ENCODE measurements around the gene LY6G6D.
"Not testable (repeated sequence)": the region's sequence is repeated elsewhere in the genome, so short reads cannot be mapped to it uniquely, and the experiment has no call there.

Gene LY6G6D

DNA sequence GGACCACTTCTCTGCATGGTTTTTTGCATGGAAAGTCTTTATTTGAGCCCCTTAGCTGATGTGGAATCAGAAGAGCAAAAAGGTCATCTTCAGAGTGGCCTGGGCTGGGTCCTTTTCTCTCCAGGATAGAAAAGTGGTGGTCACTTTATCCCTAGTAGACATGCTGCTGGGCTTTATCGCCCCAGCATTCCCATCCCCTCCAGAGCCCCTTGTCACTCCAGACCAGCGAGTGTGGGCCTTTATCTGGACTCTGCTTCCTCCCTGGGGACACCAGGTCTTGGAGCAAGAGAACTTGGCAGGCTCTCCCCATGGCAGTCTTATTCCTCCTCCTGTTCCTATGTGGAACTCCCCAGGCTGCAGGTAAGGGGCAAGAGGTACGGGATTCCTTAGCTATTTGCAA is 8.5 kb upstream of the LY6G6D start, which contains the start of gene LY6G6F:
Gene LY6G6F (plus strand): TSS at position 268 of the 400 bp plus-strand sequence. CDS start 41 bp downstream, at position 309.
- H3K9me3 ChIP-seq (ENCODE audit: insufficient read depth, low read length) = no peaks in the 10 kb centered on the region
- no peak within 1 kb of the TSS for H2AFZ ChIP-seq (ENCODE audit: low read depth, low read length)
- H3K79me2 ChIP-seq (ENCODE audit: low read length) = peaks cover 14% of the 10 kb centered on the region
- H3K36me3 ChIP-seq (replicated peaks; ENCODE audit: low read depth, low read length) = no peaks in the 10 kb centered on the region
- H4K20me1 ChIP-seq (ENCODE audit: insufficient read depth, low read length) = no peaks in the 10 kb centered on the region
- H3K4me1 ChIP-seq (ENCODE audit: low read length) = peaks cover 17% of the 10 kb centered on the region
- no peak within 1 kb of the TSS for H3K27ac ChIP-seq (ENCODE audit: low read length)
- H3K4me3 ChIP-seq (ENCODE audit: low read length) = no peak within 1 kb of the TSS
- H3K27me3 ChIP-seq (ENCODE audit: low read depth, low read length) = no peaks in the 10 kb centered on the region
- TF ChIP-seq, protein P1, sequence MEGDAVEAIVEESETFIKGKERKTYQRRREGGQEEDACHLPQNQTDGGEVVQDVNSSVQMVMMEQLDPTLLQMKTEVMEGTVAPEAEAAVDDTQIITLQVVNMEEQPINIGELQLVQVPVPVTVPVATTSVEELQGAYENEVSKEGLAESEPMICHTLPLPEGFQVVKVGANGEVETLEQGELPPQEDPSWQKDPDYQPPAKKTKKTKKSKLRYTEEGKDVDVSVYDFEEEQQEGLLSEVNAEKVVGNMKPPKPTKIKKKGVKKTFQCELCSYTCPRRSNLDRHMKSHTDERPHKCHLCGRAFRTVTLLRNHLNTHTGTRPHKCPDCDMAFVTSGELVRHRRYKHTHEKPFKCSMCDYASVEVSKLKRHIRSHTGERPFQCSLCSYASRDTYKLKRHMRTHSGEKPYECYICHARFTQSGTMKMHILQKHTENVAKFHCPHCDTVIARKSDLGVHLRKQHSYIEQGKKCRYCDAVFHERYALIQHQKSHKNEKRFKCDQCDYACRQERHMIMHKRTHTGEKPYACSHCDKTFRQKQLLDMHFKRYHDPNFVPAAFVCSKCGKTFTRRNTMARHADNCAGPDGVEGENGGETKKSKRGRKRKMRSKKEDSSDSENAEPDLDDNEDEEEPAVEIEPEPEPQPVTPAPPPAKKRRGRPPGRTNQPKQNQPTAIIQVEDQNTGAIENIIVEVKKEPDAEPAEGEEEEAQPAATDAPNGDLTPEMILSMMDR (IDR thresholded peaks at IDR 0.05; ENCODE audit: low read depth, low read length) = no peak
- TF ChIP-seq EZH2phosphoT487 (IDR thresholded peaks at IDR 0.05; ENCODE audit: low read depth) = no peak
- no peak within 1 kb of the TSS for H3K9ac ChIP-seq (ENCODE audit: low read length)
- no peak within 1 kb of the TSS for H3K4me2 ChIP-seq (ENCODE audit: low read length)

DNA sequence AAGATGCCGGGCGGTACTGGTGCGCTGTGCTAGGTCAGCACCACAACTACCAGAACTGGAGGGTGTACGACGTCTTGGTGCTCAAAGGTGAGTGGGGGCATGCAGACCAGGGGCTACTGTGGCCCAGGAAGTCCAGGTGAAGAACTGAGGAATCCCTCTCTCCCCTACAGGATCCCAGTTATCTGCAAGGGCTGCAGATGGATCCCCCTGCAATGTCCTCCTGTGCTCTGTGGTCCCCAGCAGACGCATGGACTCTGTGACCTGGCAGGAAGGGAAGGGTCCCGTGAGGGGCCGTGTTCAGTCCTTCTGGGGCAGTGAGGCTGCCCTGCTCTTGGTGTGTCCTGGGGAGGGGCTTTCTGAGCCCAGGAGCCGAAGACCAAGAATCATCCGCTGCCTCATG is 7.4 kb upstream of the LY6G6D start:
- Histone ChIP-seq H3K9me3 (ENCODE audit: insufficient read depth, low read length) (no peaks in the 10 kb centered on the region), H3K9ac (ENCODE audit: low read length) (no peak overlapping the region), H3K4me2 (ENCODE audit: low read length) (no peak overlapping the region), H3K27me3 (ENCODE audit: low read depth, low read length) (no peaks in the 10 kb centered on the region), H3K4me3 (ENCODE audit: low read length) (no peak overlapping the region), H3K4me1 (ENCODE audit: low read length) (peaks cover 9% of the 10 kb centered on the region), H3K79me2 (ENCODE audit: low read length) (peaks cover 3% of the 10 kb centered on the region; the same call in 1 of the 2 replicates), H4K20me1 (ENCODE audit: insufficient read depth, low read length) (no peaks in the 10 kb centered on the region), H3K27ac (ENCODE audit: low read length) (no peak overlapping the region), H2AFZ (ENCODE audit: low read depth, low read length) (no peak overlapping the region), H3K36me3 (replicated peaks; ENCODE audit: low read depth, low read length) (no peaks in the 10 kb centered on the region)
- TF ChIP-seq, protein P1 (IDR thresholded peaks at IDR 0.05; ENCODE audit: low read depth, low read length) = no peak
- no peak for TF ChIP-seq EZH2phosphoT487 (IDR thresholded peaks at IDR 0.05; ENCODE audit: low read depth)

DNA sequence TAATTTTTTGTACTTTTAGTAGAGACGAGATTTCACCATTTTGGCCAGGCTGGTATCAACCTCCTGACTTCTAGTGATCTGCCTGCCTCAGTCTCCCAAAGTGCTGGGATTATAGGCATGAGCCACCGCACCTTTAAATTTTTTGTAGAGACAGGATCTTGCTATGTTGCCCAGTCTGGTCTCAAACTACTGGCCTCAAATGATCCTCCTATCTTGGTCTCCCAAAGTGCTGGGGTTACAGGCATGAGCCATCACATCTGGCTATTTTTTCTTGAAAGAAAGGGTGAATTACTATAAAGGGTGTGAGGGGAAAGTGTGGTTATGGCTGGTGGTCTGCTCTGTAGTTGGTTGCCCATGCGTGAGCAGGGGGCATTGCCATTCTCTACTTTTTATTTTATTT is 6.9 kb upstream of the LY6G6D start:
- H3K79me2 ChIP-seq (ENCODE audit: low read length) = no peaks in the 10 kb centered on the region
- TF ChIP-seq, protein P1 (IDR thresholded peaks at IDR 0.05; ENCODE audit: low read depth, low read length) = no peak
- TF ChIP-seq EZH2phosphoT487 (IDR thresholded peaks at IDR 0.05; ENCODE audit: low read depth) = no peak
- no peak overlapping the region for H2AFZ ChIP-seq (ENCODE audit: low read depth, low read length)
- H3K9me3 ChIP-seq (ENCODE audit: insufficient read depth, low read length) = no peaks in the 10 kb centered on the region
- no peaks in the 10 kb centered on the region for H3K27me3 ChIP-seq (ENCODE audit: low read depth, low read length)
- no peak overlapping the region for H3K4me2 ChIP-seq (ENCODE audit: low read length)
- no peak overlapping the region for H3K4me3 ChIP-seq (ENCODE audit: low read length)
- no peak overlapping the region for H3K9ac ChIP-seq (ENCODE audit: low read length)
- H4K20me1 ChIP-seq (ENCODE audit: insufficient read depth, low read length) = no peaks in the 10 kb centered on the region
- H3K4me1 ChIP-seq (ENCODE audit: low read length) = peaks cover 9% of the 10 kb centered on the region
- H3K27ac ChIP-seq (ENCODE audit: low read length) = no peak overlapping the region
- no peaks in the 10 kb centered on the region for H3K36me3 ChIP-seq (replicated peaks; ENCODE audit: low read depth, low read length)

DNA sequence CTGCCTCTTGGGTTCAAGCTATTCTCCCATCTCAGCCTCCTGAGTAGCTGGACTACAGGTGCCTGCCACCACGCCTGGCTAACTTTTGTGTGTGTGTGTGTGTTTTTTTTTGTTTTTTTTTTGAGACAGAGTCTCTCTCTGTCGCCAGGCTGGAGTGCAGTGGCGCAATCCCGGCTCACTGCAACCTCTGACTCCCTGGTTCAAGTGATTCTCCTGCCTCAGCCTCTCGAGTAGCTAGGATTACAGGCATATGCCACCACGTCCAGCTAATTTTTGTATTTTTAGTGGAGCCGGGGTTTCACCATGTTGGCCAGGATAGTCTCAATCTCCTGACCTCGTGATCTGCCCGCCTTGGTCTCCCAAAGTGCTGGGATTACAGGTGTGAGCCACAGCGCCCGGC is 6.0 kb upstream of the LY6G6D start:
- not testable (repeated sequence) for H3K79me2 ChIP-seq (ENCODE audit: low read length); H3K4me3 ChIP-seq (ENCODE audit: low read length); H4K20me1 ChIP-seq (ENCODE audit: insufficient read depth, low read length); H3K9me3 ChIP-seq (ENCODE audit: insufficient read depth, low read length); H3K27me3 ChIP-seq (ENCODE audit: low read depth, low read length); H3K36me3 ChIP-seq (replicated peaks; ENCODE audit: low read depth, low read length); H3K4me1 ChIP-seq (ENCODE audit: low read length); H2AFZ ChIP-seq (ENCODE audit: low read depth, low read length); H3K4me2 ChIP-seq (ENCODE audit: low read length); H3K9ac ChIP-seq (ENCODE audit: low read length); H3K27ac ChIP-seq (ENCODE audit: low read length)

Data from OCI-LY3 (cell line).